Activated CD4-positive, CD25-positive, alpha-beta regulatory T cell treated with anti-CD3 and anti-CD28 coated beads, Interleukin-2, amount 50 U/mL, for 16 hours (primary cell): ENCODE measurements around the gene CAB39L.

Source experiments
- DNase-seq: peaks from one replicate; pipeline ENCODE4 v3.0.0-alpha.2; 2020; ENCODE audit warnings: low read depth, low spot score

Gene CAB39L

GRCh38 chr13:49314344-49314882, 129.5 kb downstream of the CAB39L start:
- no peak for DNase-seq

- no peak for DNase-seq
Measured at GRCh38 chr13:49311816-49312215, 132.0 kb downstream of the CAB39L start.

- DNase-seq: no peak
Measured at GRCh38 chr13:49310251-49310650, 133.6 kb downstream of the CAB39L start.

- no peak for DNase-seq
Measured at GRCh38 chr13:49308921-49309408, 134.9 kb downstream of the CAB39L start.

- no peak for DNase-seq
Measured at GRCh38 chr13:49308097-49308875, 135.6 kb downstream of the CAB39L start.

GRCh38 chr13:49307365-49307764, 136.5 kb downstream of the CAB39L start:
- no peak for DNase-seq

- no peak for DNase-seq
Measured at GRCh38 chr13:49305792-49306425, 138.0 kb downstream of the CAB39L start.

- no peak for DNase-seq
Measured at GRCh38 chr13:49304763-49305700, 138.8 kb downstream of the CAB39L start.

- no peak for DNase-seq
Measured at GRCh38 chr13:49304356-49304755, 139.5 kb downstream of the CAB39L start.

GRCh38 chr13:49303533-49304252, 140.2 kb downstream of the CAB39L start:
- no peak for DNase-seq

GRCh38 chr13:49302817-49303216, 141.0 kb downstream of the CAB39L start:
- DNase-seq: no peak

- DNase-seq: no peak
Measured at GRCh38 chr13:49302222-49302621, 141.6 kb downstream of the CAB39L start.

- DNase-seq: peak; percentile 42
Measured at GRCh38 chr13:49300739-49301589, 142.9 kb downstream of the CAB39L start.

GRCh38 chr13:49300276-49300675, 143.6 kb downstream of the CAB39L start:
- DNase-seq: no peak

GRCh38 chr13:49298903-49299605, 144.8 kb downstream of the CAB39L start:
- no peak for DNase-seq

GRCh38 chr13:49298416-49298815, 145.4 kb downstream of the CAB39L start:
- DNase-seq: no peak

- DNase-seq: no peak
Measured at GRCh38 chr13:49297338-49297737, 146.5 kb downstream of the CAB39L start.

GRCh38 chr13:49296659-49297058, 147.2 kb downstream of the CAB39L start:
- no peak for DNase-seq

GRCh38 chr13:49295244-49295643, 148.6 kb downstream of the CAB39L start:
- DNase-seq: no peak
